HL-60 (cell line): Measurements from ENCODE around the gene ALK.

Source experiments
- GABPA ChIP-seq: IDR thresholded peaks from 2 replicates; pipeline ENCODE4 v1.6.1; 2012; ENCODE audit warnings: low read depth
- POLR2AphosphoS5 ChIP-seq: IDR thresholded peaks from 2 replicates; pipeline ENCODE4 v1.6.1; 2012; ENCODE audit warnings: low read depth
- TF ChIP-seq, protein P1 (sequence below): IDR thresholded peaks from one replicate; pipeline ENCODE4 v1.5.1; 2011; ENCODE audit warnings: low read length, control low read depth, inconsistent platforms; ENCODE audit not compliant: insufficient read depth

DNA sequence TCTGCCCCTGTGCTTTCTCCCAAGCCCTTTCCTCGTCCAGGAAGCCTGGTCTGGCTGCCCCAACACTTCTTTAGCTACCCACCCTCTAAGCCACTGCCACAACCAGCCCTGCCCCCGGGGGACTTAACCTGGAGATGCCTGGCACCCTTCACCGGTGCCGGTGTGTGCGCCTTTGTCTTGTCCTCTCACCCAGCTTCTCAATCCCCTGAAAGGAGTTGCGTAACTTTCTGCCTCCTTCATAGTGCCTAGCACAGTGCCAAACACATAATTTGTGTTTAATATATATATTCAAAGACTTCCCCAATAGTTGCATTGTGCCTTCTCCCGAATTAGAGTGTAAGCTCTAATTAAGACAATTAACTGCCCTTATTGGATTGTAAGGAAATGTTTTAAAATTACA lies 70.6 kb downstream of the ALK start:
- TF ChIP-seq, protein P1, sequence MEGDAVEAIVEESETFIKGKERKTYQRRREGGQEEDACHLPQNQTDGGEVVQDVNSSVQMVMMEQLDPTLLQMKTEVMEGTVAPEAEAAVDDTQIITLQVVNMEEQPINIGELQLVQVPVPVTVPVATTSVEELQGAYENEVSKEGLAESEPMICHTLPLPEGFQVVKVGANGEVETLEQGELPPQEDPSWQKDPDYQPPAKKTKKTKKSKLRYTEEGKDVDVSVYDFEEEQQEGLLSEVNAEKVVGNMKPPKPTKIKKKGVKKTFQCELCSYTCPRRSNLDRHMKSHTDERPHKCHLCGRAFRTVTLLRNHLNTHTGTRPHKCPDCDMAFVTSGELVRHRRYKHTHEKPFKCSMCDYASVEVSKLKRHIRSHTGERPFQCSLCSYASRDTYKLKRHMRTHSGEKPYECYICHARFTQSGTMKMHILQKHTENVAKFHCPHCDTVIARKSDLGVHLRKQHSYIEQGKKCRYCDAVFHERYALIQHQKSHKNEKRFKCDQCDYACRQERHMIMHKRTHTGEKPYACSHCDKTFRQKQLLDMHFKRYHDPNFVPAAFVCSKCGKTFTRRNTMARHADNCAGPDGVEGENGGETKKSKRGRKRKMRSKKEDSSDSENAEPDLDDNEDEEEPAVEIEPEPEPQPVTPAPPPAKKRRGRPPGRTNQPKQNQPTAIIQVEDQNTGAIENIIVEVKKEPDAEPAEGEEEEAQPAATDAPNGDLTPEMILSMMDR, result no peak
- TF ChIP-seq POLR2AphosphoS5 (no peak), GABPA (no peak)
